WERI-Rb-1 (cell line): ENCODE data around the gene CLMP.
"Not testable (repeated sequence)": the region's sequence is repeated elsewhere in the genome, so short reads cannot be mapped to it uniquely, and the experiment has no call there.

ENCODE experiments used
- DNase-seq: peaks from one replicate; pipeline ENCODE4 v3.0.0-alpha.2; 2020
- H3K27ac ChIP-seq: fragments of 250-450 bp; sonication (Bioruptor Pico); 2 replicates; pipeline ENCODE4 v1.5.1; 2020; ENCODE audit warnings: mild to moderate bottlenecking, moderate library complexity
- H3K27me3 ChIP-seq: fragments of 250-450 bp; sonication (Bioruptor Pico); 2 replicates; pipeline ENCODE4 v1.5.1; 2021; ENCODE audit warnings: mild to moderate bottlenecking, low read depth, moderate library complexity; ENCODE audit not compliant: insufficient read depth, severe bottlenecking
- H3K36me3 ChIP-seq: fragments of 250-450 bp; sonication (Bioruptor Pico); 2 replicates; pipeline ENCODE4 v1.5.1; 2020; ENCODE audit warnings: mild to moderate bottlenecking, moderate library complexity
- H3K4me3 ChIP-seq: 2 replicates; pipeline ENCODE4 v1.5.1; 2011; ENCODE audit warnings: low read depth, mild to moderate bottlenecking, control low read depth, low read length
- H3K9me3 ChIP-seq: fragments of 250-450 bp; sonication (Bioruptor Pico); 2 replicates; pipeline ENCODE4 v1.5.1; 2021; ENCODE audit warnings: mild to moderate bottlenecking, moderate library complexity; ENCODE audit not compliant: severe bottlenecking
- CTCF ChIP-seq: IDR thresholded peaks from 2 replicates; pipeline ENCODE4 v1.5.1; 2011; ENCODE audit warnings: low read depth, mild to moderate bottlenecking, control low read depth, inconsistent platforms, low read length

CLMP gene

GRCh38 chr11:123206791-123207434 lies 11.9 kb upstream of the CLMP start:
- Histone ChIP-seq H3K27ac (no peak overlapping the region), H3K27me3 (no peaks in the 10 kb centered on the region), H3K36me3 (no peaks in the 10 kb centered on the region), H3K4me3 (no peak overlapping the region), H3K9me3 (no peaks in the 10 kb centered on the region)
- no peak for DNase-seq
- TF ChIP-seq CTCF, result no peak

GRCh38 chr11:123206055-123206454 lies 11.0 kb upstream of the CLMP start:
- not testable (repeated sequence) for H3K9me3 ChIP-seq, H3K4me3 ChIP-seq, H3K36me3 ChIP-seq, DNase-seq, H3K27me3 ChIP-seq, H3K27ac ChIP-seq

- H3K27me3 ChIP-seq, result no peaks in the 10 kb centered on the region
- H3K27ac ChIP-seq, result no peak overlapping the region
- H3K4me3 ChIP-seq, result no peak overlapping the region
- TF ChIP-seq CTCF, result no peak
- no peaks in the 10 kb centered on the region for H3K9me3 ChIP-seq
- no peak for DNase-seq
- no peaks in the 10 kb centered on the region for H3K36me3 ChIP-seq
These were observed 8.9 kb upstream of the CLMP start for GRCh38 chr11:123203934-123204333.

GRCh38 chr11:123203471-123203870 lies 8.4 kb upstream of the CLMP start:
- no peaks in the 10 kb centered on the region for H3K27me3 ChIP-seq
- H3K4me3 ChIP-seq, result no peak overlapping the region
- no peak for TF ChIP-seq CTCF
- no peak for DNase-seq
- no peaks in the 10 kb centered on the region for H3K36me3 ChIP-seq
- no peak overlapping the region for H3K27ac ChIP-seq
- no peaks in the 10 kb centered on the region for H3K9me3 ChIP-seq

GRCh38 chr11:123202155-123203151 lies 7.4 kb upstream of the CLMP start:
- H3K9me3 ChIP-seq, result no peaks in the 10 kb centered on the region
- H3K27ac ChIP-seq, result no peak overlapping the region
- H3K4me3 ChIP-seq, result no peak overlapping the region
- no peaks in the 10 kb centered on the region for H3K27me3 ChIP-seq
- DNase-seq, result no peak
- H3K36me3 ChIP-seq, result no peaks in the 10 kb centered on the region
- no peak for TF ChIP-seq CTCF

- DNase-seq, result no peak
- H3K36me3 ChIP-seq, result no peaks in the 10 kb centered on the region
- TF ChIP-seq CTCF, result no peak
- no peak overlapping the region for H3K4me3 ChIP-seq
- H3K9me3 ChIP-seq, result no peaks in the 10 kb centered on the region
- no peaks in the 10 kb centered on the region for H3K27me3 ChIP-seq
- no peak overlapping the region for H3K27ac ChIP-seq
These were observed 5.2 kb upstream of the CLMP start for GRCh38 chr11:123200264-123200663.
